Measurements from ENCODE around the gene INO80B. TPM values are rescaled to one million over a fixed set of nuclear protein-coding genes. Genes with fewer than 3 reads are reported as not detected.
A peak's percentile ranks its signal among the peaks of the same experiment; 100 is the strongest.

INO80B gene
- total RNA-seq, 1 experiment from 2014 or later, result 34.2 TPM

DNA sequence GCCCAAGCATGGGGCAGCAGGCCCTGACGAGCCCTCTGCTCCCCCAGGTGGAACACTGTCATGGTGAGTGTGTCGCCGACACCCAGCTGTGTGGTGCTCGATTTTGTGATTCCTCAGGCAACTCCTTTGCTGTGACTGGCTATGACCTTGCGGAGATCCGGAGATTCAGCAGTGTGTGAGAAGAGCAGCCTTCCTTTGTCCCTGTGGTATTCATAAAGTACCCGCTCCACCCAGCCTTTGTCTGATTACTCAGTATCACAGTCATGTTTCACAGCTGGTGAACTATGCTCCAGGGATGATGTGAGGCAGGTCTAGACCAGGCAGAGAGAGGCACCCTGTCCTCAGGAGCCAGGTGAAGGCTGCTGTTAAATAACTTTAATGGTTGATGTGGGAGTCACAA, 29.4 kb upstream of the INO80B start:
- peaks cover 5% of the 10 kb centered on the region for H3K4me1 ChIP-seq (replicated peaks; ENCODE audit: insufficient read depth)
- no peaks in the 10 kb centered on the region for H3K9me2 ChIP-seq (ENCODE audit: insufficient read depth)
- TF ChIP-seq EZH2 (IDR thresholded peaks at IDR 0.05; ENCODE audit: low read depth), result no peak
- TF ChIP-seq, protein P1, sequence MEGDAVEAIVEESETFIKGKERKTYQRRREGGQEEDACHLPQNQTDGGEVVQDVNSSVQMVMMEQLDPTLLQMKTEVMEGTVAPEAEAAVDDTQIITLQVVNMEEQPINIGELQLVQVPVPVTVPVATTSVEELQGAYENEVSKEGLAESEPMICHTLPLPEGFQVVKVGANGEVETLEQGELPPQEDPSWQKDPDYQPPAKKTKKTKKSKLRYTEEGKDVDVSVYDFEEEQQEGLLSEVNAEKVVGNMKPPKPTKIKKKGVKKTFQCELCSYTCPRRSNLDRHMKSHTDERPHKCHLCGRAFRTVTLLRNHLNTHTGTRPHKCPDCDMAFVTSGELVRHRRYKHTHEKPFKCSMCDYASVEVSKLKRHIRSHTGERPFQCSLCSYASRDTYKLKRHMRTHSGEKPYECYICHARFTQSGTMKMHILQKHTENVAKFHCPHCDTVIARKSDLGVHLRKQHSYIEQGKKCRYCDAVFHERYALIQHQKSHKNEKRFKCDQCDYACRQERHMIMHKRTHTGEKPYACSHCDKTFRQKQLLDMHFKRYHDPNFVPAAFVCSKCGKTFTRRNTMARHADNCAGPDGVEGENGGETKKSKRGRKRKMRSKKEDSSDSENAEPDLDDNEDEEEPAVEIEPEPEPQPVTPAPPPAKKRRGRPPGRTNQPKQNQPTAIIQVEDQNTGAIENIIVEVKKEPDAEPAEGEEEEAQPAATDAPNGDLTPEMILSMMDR (conservative IDR thresholded peaks at IDR 0.05), result no peak
- peaks cover 24% of the 10 kb centered on the region for H3K36me3 ChIP-seq (ENCODE audit: low read depth)
- peaks cover 41% of the 10 kb centered on the region; the same call in 1 of the 2 replicates for H3F3A ChIP-seq (ENCODE audit: insufficient read depth, low read depth)
- H3K4me3 ChIP-seq, result no peak overlapping the region
- H2AFZ ChIP-seq, result no peak overlapping the region
- intact Hi-C loops (cut with micrococcal nuclease; ENCODE audit: unreplicated experiment), result no loop called here
- no peak overlapping the region for H3K4me2 ChIP-seq
- H4K20me1 ChIP-seq (ENCODE audit: insufficient read depth), result 0 out of 2 replicates have a peak, but pooled peaks cover 4% of the 10 kb centered on the region
- H3K79me2 ChIP-seq (ENCODE audit: low read depth), result no peaks in the 10 kb centered on the region
- H3K9me3 ChIP-seq (ENCODE audit: insufficient read depth, low read depth), result no peaks in the 10 kb centered on the region
- BruUV-seq (replicated peaks), result no TSS peak
- ChIA-PET POLR2A (ENCODE audit: unreplicated experiment) (no interaction called here), CTCF (no interaction called here)
- peak in 1 of 2 experiments; percentile 26 for DNase-seq
- no peak overlapping the region for H3K27ac ChIP-seq
- H3K27me3 ChIP-seq (ENCODE audit: insufficient read depth, low read depth), result no peaks in the 10 kb centered on the region

DNA sequence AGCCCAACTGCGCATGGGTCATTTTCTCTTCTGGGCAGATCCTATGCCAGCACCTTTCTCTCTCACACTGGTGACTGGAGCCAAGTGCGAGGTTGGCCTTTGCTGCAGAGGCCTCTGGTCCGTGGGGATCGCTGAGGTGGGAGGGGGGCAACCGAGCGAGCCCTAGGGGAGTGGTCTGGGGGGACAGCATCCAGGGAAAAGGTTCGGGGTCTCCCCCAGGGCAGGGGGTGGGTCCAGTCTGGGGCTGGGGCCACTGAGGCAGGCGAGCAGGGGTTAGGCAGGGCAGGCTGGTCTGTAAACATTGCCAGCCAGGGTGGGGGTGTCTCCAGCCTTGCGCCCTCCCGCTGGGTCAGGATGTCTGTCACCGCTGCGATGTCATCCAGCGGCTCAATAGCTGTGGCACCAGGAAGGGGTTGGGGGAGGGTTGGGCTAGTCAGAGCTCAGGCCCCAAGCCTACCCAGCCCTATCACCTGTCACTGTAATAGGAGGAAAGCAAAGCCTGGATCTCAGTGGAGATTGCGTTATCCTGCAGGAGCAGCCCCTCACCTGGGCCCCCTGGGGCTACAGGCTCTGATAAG, 28.6 kb upstream of the INO80B start:
- Histone ChIP-seq H3K27ac (no peak overlapping the region), H4K20me1 (ENCODE audit: insufficient read depth) (0 out of 2 replicates have a peak, but pooled peaks cover 4% of the 10 kb centered on the region), H2AFZ (no peak overlapping the region), H3K27me3 (ENCODE audit: insufficient read depth, low read depth) (no peaks in the 10 kb centered on the region), H3K9me2 (ENCODE audit: insufficient read depth) (no peaks in the 10 kb centered on the region), H3F3A (ENCODE audit: insufficient read depth, low read depth) (peaks cover 34% of the 10 kb centered on the region; the same call in 1 of the 2 replicates), H3K4me1 (replicated peaks; ENCODE audit: insufficient read depth) (no peaks in the 10 kb centered on the region), H3K4me3 (no peak overlapping the region), H3K79me2 (ENCODE audit: low read depth) (no peaks in the 10 kb centered on the region), H3K9me3 (ENCODE audit: insufficient read depth, low read depth) (no peaks in the 10 kb centered on the region), H3K36me3 (ENCODE audit: low read depth) (peaks cover 29% of the 10 kb centered on the region), H3K4me2 (no peak overlapping the region)
- no peak for DNase-seq
- ChIA-PET POLR2A (ENCODE audit: unreplicated experiment) (no interaction called here), CTCF (no interaction called here)
- TF ChIP-seq, protein P1 (conservative IDR thresholded peaks at IDR 0.05), result no peak
- no peak for TF ChIP-seq EZH2 (IDR thresholded peaks at IDR 0.05; ENCODE audit: low read depth)
- intact Hi-C loops (cut with micrococcal nuclease; ENCODE audit: unreplicated experiment), result no loop called here
- BruUV-seq (replicated peaks), result no TSS peak

DNA sequence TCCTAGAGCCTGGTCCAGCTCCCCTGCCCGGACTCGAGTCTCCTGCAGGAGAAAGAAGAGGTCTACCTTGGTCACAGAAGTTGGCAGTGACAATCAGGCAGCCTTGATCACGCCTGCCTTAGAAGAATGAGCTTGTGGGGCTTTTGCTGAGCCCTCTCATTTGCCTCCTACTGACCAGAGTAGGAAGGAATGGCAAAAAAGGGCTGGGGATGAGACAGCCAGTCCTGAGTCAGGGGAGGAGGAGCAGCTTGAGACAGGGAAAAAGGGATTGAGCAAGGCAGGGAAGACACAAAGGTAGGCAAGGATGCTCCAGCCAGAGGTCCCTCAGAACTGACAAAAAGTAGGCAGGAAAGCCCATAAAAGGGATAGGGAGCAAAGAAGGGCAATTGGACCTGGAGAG, 27.3 kb upstream of the INO80B start:
- TF ChIP-seq, protein P1 (conservative IDR thresholded peaks at IDR 0.05), result no peak
- no peak for TF ChIP-seq EZH2 (IDR thresholded peaks at IDR 0.05; ENCODE audit: low read depth)
- intact Hi-C loops (cut with micrococcal nuclease; ENCODE audit: unreplicated experiment), result no loop called here

More for the DNA sequence above, 27.3 kb upstream of the INO80B start:
- H4K20me1 ChIP-seq (ENCODE audit: insufficient read depth), result 0 out of 2 replicates have a peak, but pooled peaks cover 4% of the 10 kb centered on the region
- H3K36me3 ChIP-seq (ENCODE audit: low read depth), result peaks cover 35% of the 10 kb centered on the region
- no peaks in the 10 kb centered on the region for H3K4me1 ChIP-seq (replicated peaks; ENCODE audit: insufficient read depth)
- BruUV-seq (replicated peaks), result no TSS peak
- H3K27me3 ChIP-seq (ENCODE audit: insufficient read depth, low read depth), result no peaks in the 10 kb centered on the region
- H2AFZ ChIP-seq, result no peak overlapping the region
- peaks cover 26% of the 10 kb centered on the region; the same call in 1 of the 2 replicates for H3F3A ChIP-seq (ENCODE audit: insufficient read depth, low read depth)
- DNase-seq, result no peak
- no peak overlapping the region for H3K27ac ChIP-seq
- H3K9me2 ChIP-seq (ENCODE audit: insufficient read depth), result no peaks in the 10 kb centered on the region
- CTCF ChIA-PET, result no interaction called here
- no peak overlapping the region for H3K4me2 ChIP-seq
- H3K4me3 ChIP-seq, result no peak overlapping the region
- POLR2A ChIA-PET (ENCODE audit: unreplicated experiment), result no interaction called here
- H3K9me3 ChIP-seq (ENCODE audit: insufficient read depth, low read depth), result no peaks in the 10 kb centered on the region
- no peaks in the 10 kb centered on the region for H3K79me2 ChIP-seq (ENCODE audit: low read depth)

Measured in PC-9 (cell line).